ENCODE data around the gene PPP2R5E.

Gene PPP2R5E

GRCh38 chr14:63432228-63432627 lies 110.9 kb downstream of the PPP2R5E start:
- DNase-seq (ENCODE audit: low spot score) = no peak

DNA sequence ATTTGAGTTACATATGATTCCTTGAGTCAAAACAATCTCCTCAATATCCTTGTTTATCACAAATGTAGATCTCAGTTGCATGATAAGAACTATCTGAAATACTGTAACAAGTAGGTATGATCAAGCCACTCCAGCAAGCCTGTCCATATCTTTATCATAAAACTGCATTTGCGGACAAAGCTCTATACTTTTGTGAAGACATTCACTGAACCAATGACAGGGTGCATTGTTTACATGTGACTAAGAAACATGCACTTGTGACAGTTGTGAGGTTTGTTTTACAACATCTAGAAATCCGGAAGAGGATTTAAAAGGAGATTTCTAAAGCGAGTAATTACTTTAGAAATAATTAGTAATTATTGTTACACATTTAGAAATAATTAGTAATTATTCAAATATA lies 111.7 kb downstream of the PPP2R5E start:
- no peak for DNase-seq (ENCODE audit: low spot score)

GRCh38 chr14:63428486-63428885 lies 114.7 kb downstream of the PPP2R5E start:
- DNase-seq (ENCODE audit: low spot score) = no peak

GRCh38 chr14:63426838-63427352 lies 116.3 kb downstream of the PPP2R5E start:
- no peak for DNase-seq (ENCODE audit: low spot score)

- DNase-seq (ENCODE audit: low spot score) = no peak
Measured at GRCh38 chr14:63423889-63424288, 119.3 kb downstream of the PPP2R5E start.

DNA sequence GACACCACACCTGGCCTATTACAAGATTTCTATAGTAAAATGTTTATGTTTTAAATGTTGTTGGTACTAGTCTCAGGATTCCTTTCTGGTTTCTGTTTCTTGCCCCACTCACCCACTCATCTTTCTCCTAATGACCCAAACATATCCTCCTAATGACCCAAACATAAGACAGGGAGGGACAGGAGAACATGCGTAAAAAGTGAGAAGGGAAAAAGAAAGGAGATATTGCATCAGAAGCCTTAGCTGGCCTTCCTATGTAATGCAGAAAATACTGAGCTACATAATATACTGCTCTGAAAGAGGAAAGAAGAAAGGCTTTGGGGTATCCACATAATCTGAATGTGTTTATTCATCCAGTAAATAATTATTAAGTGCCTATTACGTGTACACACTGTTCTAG lies 119.8 kb downstream of the PPP2R5E start:
- no peak for DNase-seq (ENCODE audit: low spot score)

DNA sequence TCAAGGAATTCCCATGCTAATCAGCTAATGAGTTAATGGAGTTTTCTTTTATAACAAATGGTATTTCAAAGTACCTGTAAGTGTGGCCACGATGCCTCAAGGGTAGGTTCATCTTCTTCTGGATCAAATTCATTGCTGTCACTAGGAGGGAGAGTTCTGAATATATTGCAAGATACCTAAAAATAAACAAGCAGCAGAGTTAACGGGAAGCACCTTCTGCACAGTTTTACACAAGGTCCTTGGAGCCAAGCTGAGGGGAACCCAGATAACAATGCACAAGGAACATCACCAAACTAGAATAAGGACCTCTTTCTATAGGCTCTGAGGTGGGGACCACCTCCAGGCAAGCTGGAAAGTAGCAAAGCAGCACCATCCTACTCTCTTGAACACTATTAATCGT lies 121.3 kb downstream of the PPP2R5E start:
- DNase-seq (ENCODE audit: low spot score) = no peak

DNA sequence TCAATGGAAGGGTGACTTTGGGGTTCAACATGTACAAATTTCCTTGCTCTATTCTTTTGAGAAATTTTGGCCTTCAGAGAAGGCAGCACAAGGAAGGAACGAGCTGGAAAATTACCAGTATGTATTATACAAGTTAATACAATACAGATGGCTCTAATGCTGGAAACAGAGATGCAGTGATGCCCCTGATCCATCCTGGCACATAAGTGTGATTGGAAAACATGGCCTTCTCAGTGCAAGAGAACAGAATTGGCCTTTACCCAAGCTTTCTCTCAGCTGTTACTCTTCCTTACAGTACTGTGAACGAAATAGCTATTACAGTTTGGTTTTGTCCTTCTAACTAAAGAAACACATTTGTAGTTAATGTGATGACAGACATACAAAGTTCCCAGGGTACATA lies 122.0 kb downstream of the PPP2R5E start:
- DNase-seq (ENCODE audit: low spot score) = no peak

- no peak for DNase-seq (ENCODE audit: low spot score)
Measured at GRCh38 chr14:63418020-63418419, 125.2 kb downstream of the PPP2R5E start.

- DNase-seq (ENCODE audit: low spot score) = no peak
Measured at GRCh38 chr14:63413009-63413408, 130.2 kb downstream of the PPP2R5E start.

DNA sequence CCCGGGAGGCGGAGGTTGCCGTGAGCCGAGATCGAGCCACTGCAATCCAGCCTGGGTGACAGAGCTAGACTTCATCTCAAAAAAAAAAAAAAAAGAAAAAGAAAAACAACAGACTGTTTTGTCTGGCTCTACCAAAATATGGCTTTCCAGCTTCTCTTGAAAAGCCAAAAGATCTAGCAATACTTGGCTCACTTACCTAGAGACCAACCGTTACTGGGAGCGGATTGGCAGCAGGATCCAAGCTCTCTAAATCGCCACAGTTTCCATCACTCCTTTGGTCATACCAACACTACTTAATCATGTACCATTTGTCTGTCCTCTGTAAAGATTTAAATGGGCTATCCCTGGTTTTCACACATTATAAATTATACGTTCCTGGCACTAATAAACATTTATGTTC lies 136.8 kb downstream of the PPP2R5E start:
- DNase-seq (ENCODE audit: low spot score) = no peak

DNA sequence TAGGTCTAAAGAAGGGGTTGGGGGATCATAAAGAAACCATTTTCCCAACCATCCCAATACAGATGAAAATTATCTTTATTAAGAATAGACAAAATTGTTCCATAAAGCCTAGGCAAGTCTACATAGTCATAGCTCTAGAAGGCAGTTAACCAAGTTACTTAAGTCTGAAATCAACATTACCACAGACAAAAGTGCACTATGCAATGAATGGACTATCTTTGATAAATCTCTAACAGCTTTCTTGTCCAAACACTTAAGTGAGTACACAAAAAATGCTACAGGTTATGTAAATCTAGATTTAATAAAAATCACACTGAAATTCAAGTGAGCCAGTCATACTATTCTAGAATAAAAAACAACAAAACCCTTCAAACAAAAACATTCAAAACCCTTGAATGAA lies 137.5 kb downstream of the PPP2R5E start:
- no peak for DNase-seq (ENCODE audit: low spot score)

DNA sequence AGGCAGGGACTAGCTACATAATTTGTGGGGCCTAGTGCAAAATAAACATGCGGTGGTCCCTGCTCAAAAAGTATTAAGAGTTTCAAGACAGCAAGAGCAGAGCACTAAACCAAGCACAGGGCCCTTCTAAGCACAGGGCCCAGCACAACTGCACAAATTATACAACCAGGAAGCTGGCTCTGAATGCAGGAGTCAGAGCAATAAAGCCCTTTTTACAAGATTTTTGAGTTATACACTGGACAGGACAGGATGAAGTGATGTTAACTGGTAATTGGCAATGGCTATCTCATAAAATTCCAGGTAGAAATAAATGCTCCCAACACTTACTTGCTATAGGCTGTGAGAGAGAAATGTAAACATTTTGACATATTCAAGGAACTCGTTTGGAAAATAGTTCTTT lies 138.3 kb downstream of the PPP2R5E start:
- DNase-seq (ENCODE audit: low spot score) = peak; percentile 50

DNA sequence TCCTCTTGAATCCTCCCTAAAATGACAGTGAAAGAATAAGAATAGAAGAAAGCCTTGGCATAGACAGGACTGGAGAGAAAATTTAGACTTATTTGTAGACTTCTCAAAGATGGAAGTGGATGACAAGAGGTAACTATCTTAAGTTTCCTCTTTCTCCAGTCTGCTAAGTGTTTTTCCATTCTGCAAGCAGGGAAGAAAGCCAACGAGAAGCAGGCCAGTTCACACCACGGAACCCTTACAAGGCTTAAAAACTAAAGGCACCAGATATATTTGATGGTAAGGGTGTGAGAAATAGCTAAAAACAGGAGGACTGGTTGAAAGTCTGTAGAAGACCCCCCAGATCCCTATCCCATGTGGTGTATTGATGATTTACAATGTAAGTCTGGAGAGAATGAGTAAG lies 141.5 kb downstream of the PPP2R5E start:
- no peak for DNase-seq (ENCODE audit: low spot score)

GRCh38 chr14:63398952-63399351 lies 144.2 kb downstream of the PPP2R5E start:
- DNase-seq (ENCODE audit: low spot score) = no peak

- no peak for DNase-seq (ENCODE audit: low spot score)
Measured at GRCh38 chr14:63394841-63395240, 148.3 kb downstream of the PPP2R5E start.

DNA sequence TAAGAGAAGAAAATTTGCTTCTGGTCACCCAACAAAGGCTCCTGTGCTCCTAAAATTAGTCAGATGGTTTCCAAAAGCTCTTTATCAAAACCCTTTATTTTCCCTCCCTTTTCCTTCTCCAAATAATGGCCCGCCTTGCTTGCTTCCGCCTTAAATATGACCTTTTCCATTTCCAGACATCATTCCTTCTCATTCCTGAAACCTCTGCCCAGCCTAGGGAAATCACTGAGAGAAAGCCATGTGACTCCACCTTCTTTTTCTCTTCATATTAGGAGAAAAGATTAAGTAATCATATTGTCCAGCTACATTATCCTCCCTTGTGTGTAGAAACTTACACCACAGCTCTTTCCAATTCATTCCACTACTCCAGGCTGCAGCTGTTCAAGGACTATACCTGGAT lies 148.7 kb downstream of the PPP2R5E start:
- DNase-seq (ENCODE audit: low spot score) = no peak

DNA sequence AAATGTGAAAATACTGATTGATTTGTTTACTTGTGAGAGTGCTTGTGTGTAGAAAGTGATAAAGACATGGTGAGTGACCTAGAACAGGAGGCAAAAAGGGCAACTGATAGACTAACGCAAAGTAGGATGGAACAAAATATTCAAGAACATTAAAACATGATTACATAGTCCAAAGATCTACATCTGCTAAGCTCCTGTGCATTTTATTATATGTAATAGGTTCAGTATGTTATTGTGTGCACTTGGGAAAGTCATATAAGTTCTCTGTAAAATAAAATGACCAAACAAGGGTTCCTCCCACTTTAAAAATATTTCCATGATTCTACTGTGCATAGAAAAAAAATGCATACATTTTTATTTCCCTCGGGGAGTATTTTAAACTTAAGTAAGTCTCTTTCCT lies 150.2 kb downstream of the PPP2R5E start:
- no peak for DNase-seq (ENCODE audit: low spot score)

DNA sequence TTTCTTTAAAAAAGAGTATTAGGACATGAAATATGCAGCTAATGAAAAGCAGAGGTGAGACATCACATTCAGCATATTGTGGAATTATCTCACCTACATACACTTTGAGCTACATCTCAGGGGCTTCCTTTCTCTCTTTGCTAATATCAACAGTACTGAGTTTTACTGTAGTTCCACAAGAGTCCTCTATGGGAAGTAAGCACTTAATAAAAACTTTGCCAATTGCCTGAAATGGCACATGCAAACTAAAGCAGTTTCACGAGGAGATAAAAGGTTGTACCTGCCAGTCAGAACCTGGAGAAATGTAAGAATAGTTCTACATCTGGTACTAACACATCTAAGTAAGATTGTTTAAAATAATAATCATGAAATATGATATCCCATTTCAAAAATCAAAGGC lies 150.9 kb downstream of the PPP2R5E start:
- DNase-seq (ENCODE audit: low spot score) = no peak

DNA sequence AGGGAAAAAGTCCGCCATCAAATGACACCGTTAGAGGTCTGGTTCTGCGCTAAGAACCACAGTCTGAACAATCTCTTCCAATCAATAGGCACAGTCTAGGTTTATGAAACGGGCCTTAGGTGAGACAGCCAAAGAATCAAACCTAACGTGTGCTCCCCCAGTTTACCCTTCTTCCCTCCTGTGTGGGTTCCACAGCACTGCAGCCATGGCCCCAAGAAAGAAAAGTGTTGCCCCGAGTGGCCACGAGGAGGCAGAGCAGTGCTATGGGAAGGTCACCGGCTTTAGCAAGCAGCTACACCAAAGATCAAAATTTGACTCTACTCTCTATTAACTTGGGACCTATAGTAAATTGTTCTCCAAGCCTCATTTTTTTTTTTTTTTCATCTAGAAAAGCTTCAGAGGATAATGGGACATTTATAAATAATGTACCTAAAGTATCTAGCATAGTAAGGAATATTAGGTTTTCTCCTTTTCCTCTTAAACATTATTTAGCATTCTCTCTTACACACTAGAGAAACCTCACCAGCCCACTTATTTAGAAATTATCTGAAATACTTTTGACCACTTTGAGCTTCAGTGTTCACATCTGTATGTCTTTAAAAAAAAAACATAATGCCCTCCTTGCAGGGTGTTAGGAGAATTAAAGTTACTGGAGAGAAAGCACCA lies 154.3 kb downstream of the PPP2R5E start:
- DNase-seq (ENCODE audit: low spot score) = peak; percentile 29

- no peak for DNase-seq (ENCODE audit: low spot score)
Measured at GRCh38 chr14:63387711-63388110, 155.5 kb downstream of the PPP2R5E start.

DNA sequence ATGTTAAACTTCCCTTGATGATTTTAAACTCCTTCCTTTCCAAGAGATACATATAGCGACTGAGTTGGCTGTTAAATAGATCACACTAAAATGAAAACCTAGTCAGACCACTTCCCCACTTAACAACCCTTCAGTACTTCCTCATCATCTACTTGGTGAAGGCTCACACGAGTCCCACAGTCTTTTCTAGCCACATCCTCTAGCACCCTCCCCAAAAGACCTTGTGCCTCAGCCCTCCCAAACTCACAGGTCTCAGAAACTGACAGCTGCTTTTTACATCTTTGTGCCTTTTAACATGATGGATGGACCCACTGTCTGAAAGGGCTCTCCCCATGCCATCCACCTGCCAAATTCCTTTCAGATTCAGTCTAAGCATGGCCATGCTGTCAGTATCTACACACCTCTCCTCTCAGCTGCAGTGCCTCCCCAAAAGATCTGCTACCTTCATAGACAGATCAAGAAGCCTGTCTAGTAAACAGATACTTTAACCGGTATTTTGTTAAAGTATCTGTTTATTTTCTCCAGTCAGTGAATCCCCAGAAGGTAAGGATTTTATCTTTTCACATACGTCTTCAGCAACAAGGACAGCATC lies 159.3 kb downstream of the PPP2R5E start:
- no peak for DNase-seq (ENCODE audit: low spot score)

- no peak for DNase-seq (ENCODE audit: low spot score)
Measured at GRCh38 chr14:63378444-63378843, 164.7 kb downstream of the PPP2R5E start.

- no peak for DNase-seq (ENCODE audit: low spot score)
Measured at GRCh38 chr14:63375769-63376168, 167.4 kb downstream of the PPP2R5E start.

Data from LoVo (cell line).